ENCODE results near the gene TSC22D1. TPM values are rescaled to one million over a fixed set of nuclear protein-coding genes. Genes with fewer than 3 reads are reported as not detected.

The TSC22D1 gene
- total RNA-seq, 1 donor from 2014 or later = 181 TPM

GRCh38 chr13:44385847-44386246, 190.3 kb downstream of the TSC22D1 start:
- H3K36me3 ChIP-seq = no peaks in the 10 kb centered on the region
- TF ChIP-seq EZH2phosphoT487 (IDR thresholded peaks at IDR 0.05) = no peak
- H3K27me3 Mint-ChIP-seq (ENCODE audit: insufficient read depth, low read depth) = peaks cover 3% of the 10 kb centered on the region
- no peak for DNase-seq (ENCODE audit: low spot score)
- H3K27ac Mint-ChIP-seq = peak overlapping the region; percentile 69
- H3K9me3 ChIP-seq (ENCODE audit: low read depth) = no peaks in the 10 kb centered on the region
- H3F3A ChIP-seq (ENCODE audit: low read depth) = peaks cover 5% of the 10 kb centered on the region
- no peak overlapping the region for H3K9ac ChIP-seq
- H3K4me3 ChIP-seq = no peak overlapping the region
- H4K20me1 ChIP-seq (ENCODE audit: low read depth) = no peaks in the 10 kb centered on the region
- H3K4me1 Mint-ChIP-seq = peaks cover 43% of the 10 kb centered on the region
- H3K79me2 ChIP-seq (ENCODE audit: low read depth) = no peaks in the 10 kb centered on the region
- no peaks in the 10 kb centered on the region for H3K27me3 ChIP-seq
- no peak overlapping the region for H3K27ac ChIP-seq
- H3K4me2 ChIP-seq = no peak overlapping the region
- H3K4me1 ChIP-seq = peaks cover 28% of the 10 kb centered on the region
- H3K9me3 Mint-ChIP-seq = no peaks in the 10 kb centered on the region
- no peak overlapping the region for H3K4me3 Mint-ChIP-seq
- H2AFZ ChIP-seq (replicated peaks) = no peak overlapping the region
- no peaks in the 10 kb centered on the region for H3K36me3 Mint-ChIP-seq

- Histone ChIP-seq H3K36me3 (no peaks in the 10 kb centered on the region), H2AFZ (replicated peaks) (no peak overlapping the region), H3K4me3 (no peak overlapping the region), H3K9ac (no peak overlapping the region), H3K27me3 (no peaks in the 10 kb centered on the region), H3K27ac (no peak overlapping the region), H3K4me1 (peaks cover 28% of the 10 kb centered on the region), H4K20me1 (ENCODE audit: low read depth) (no peaks in the 10 kb centered on the region), H3K79me2 (ENCODE audit: low read depth) (no peaks in the 10 kb centered on the region), H3K9me3 (ENCODE audit: low read depth) (no peaks in the 10 kb centered on the region), H3K4me2 (no peak overlapping the region), H3F3A (ENCODE audit: low read depth) (peaks cover 5% of the 10 kb centered on the region)
- no peaks in the 10 kb centered on the region for H3K36me3 Mint-ChIP-seq
- H3K9me3 Mint-ChIP-seq = no peaks in the 10 kb centered on the region
- H3K27me3 Mint-ChIP-seq (ENCODE audit: insufficient read depth, low read depth) = peaks cover 3% of the 10 kb centered on the region
- H3K4me3 Mint-ChIP-seq = no peak overlapping the region
- no peak for TF ChIP-seq EZH2 (IDR thresholded peaks at IDR 0.05)
- no peak for TF ChIP-seq CTCF (IDR thresholded peaks at IDR 0.05)
- no peak for TF ChIP-seq EZH2phosphoT487 (IDR thresholded peaks at IDR 0.05)
- no peak overlapping the region for H3K27ac Mint-ChIP-seq
- peaks cover 41% of the 10 kb centered on the region for H3K4me1 Mint-ChIP-seq
- DNase-seq (ENCODE audit: low spot score) = no peak
Observed at GRCh38 chr13:44385401-44385800, 190.7 kb downstream of the TSC22D1 start.

- no peak overlapping the region for H3K4me3 Mint-ChIP-seq
- TF ChIP-seq EZH2phosphoT487 (IDR thresholded peaks at IDR 0.05) (no peak), CTCF (IDR thresholded peaks at IDR 0.05) (no peak), EZH2 (IDR thresholded peaks at IDR 0.05) (no peak)
Observed at GRCh38 chr13:44384778-44385177, 191.4 kb downstream of the TSC22D1 start.

GRCh38 chr13:44383945-44384344, 192.2 kb downstream of the TSC22D1 start:
- Mint-ChIP-seq H3K4me3 (no peak overlapping the region), H3K36me3 (peaks cover 3% of the 10 kb centered on the region), H3K27me3 (ENCODE audit: insufficient read depth, low read depth) (peaks cover 3% of the 10 kb centered on the region), H3K27ac (no peak overlapping the region), H3K9me3 (no peaks in the 10 kb centered on the region), H3K4me1 (peaks cover 33% of the 10 kb centered on the region)
- Histone ChIP-seq H3K4me1 (peaks cover 22% of the 10 kb centered on the region), H3K79me2 (ENCODE audit: low read depth) (no peaks in the 10 kb centered on the region), H3K9me3 (ENCODE audit: low read depth) (no peaks in the 10 kb centered on the region), H3K4me3 (no peak overlapping the region), H2AFZ (replicated peaks) (no peak overlapping the region), H3K27me3 (no peaks in the 10 kb centered on the region), H3K4me2 (no peak overlapping the region), H4K20me1 (ENCODE audit: low read depth) (no peaks in the 10 kb centered on the region), H3K36me3 (no peaks in the 10 kb centered on the region), H3K9ac (no peak overlapping the region), H3F3A (ENCODE audit: low read depth) (peaks cover 5% of the 10 kb centered on the region), H3K27ac (no peak overlapping the region)
- no peak for DNase-seq (ENCODE audit: low spot score)
- TF ChIP-seq EZH2phosphoT487 (IDR thresholded peaks at IDR 0.05) (no peak), CTCF (IDR thresholded peaks at IDR 0.05) (no peak), EZH2 (IDR thresholded peaks at IDR 0.05) (no peak)

More at GRCh38 chr13:44384778-44385177, 191.4 kb downstream of the TSC22D1 start:
- H2AFZ ChIP-seq (replicated peaks) = no peak overlapping the region
- Mint-ChIP-seq H3K4me1 (peaks cover 40% of the 10 kb centered on the region), H3K9me3 (no peaks in the 10 kb centered on the region), H3K36me3 (peaks cover 3% of the 10 kb centered on the region), H3K27me3 (ENCODE audit: insufficient read depth, low read depth) (peaks cover 3% of the 10 kb centered on the region), H3K27ac (no peak overlapping the region)
- H3K4me3 ChIP-seq = no peak overlapping the region
- H3K27ac ChIP-seq = no peak overlapping the region
- H3K4me1 ChIP-seq = peaks cover 28% of the 10 kb centered on the region
- no peak overlapping the region for H3K9ac ChIP-seq
- H3F3A ChIP-seq (ENCODE audit: low read depth) = peaks cover 5% of the 10 kb centered on the region
- no peaks in the 10 kb centered on the region for H3K9me3 ChIP-seq (ENCODE audit: low read depth)
- no peaks in the 10 kb centered on the region for H3K36me3 ChIP-seq
- no peak overlapping the region for H3K4me2 ChIP-seq
- H3K79me2 ChIP-seq (ENCODE audit: low read depth) = no peaks in the 10 kb centered on the region
- no peaks in the 10 kb centered on the region for H4K20me1 ChIP-seq (ENCODE audit: low read depth)
- DNase-seq (ENCODE audit: low spot score) = no peak
- no peaks in the 10 kb centered on the region for H3K27me3 ChIP-seq

Data from neural progenitor cell (in vitro differentiated cells).